MG63 (cell line): ENCODE measurements around the gene RELN. TPM values are rescaled to one million over a fixed set of nuclear protein-coding genes. Genes with fewer than 3 reads are reported as not detected.

Experiments
- DNase-seq: peaks from one replicate; pipeline ENCODE4 v3.0.0-alpha.2; 2020
- H3K27me3 ChIP-seq: fragments of 250-450 bp; sonication (Bioruptor Pico); 2 replicates; pipeline ENCODE4 v1.5.1; 2020; ENCODE audit warnings: mild to moderate bottlenecking, moderate library complexity
- H3K36me3 ChIP-seq: fragments of 250-450 bp; sonication (Bioruptor Pico); 2 replicates; pipeline ENCODE4 v1.5.1; 2020; ENCODE audit warnings: mild to moderate bottlenecking, moderate library complexity
- H3K4me3 ChIP-seq: fragments of 250-450 bp; sonication (Bioruptor Pico); 2 replicates; pipeline ENCODE4 v1.5.1; 2020; ENCODE audit warnings: mild to moderate bottlenecking, moderate library complexity
- H3K9me3 ChIP-seq: fragments of 250-450 bp; sonication (Bioruptor Pico); 2 replicates; pipeline ENCODE4 v1.5.1; 2020; ENCODE audit warnings: mild to moderate bottlenecking, moderate library complexity
- total RNA-seq: library from RNA; depleted of rRNA; stranded (reverse); fragments of >200 nt; shearing (Covaris generic); gene quantifications from 2 replicates; pipeline ENCODE4 v1.2.3, GENCODE V29; 2014; ENCODE audit warnings: low replicate concordance

The RELN gene
- total RNA-seq, 1 experiment from 2014 or later = 3.1 TPM

GRCh38 chr7:103762877-103763276, 226.6 kb downstream of the RELN start:
- Histone ChIP-seq H3K4me3 (no peak overlapping the region), H3K36me3 (no peaks in the 10 kb centered on the region), H3K27me3 (no peaks in the 10 kb centered on the region), H3K9me3 (no peaks in the 10 kb centered on the region)
- no peak for DNase-seq

- no peak overlapping the region for H3K4me3 ChIP-seq
- DNase-seq = no peak
- no peaks in the 10 kb centered on the region for H3K27me3 ChIP-seq
- H3K36me3 ChIP-seq = no peaks in the 10 kb centered on the region
- H3K9me3 ChIP-seq = no peaks in the 10 kb centered on the region
These were observed 227.2 kb downstream of the RELN start for GRCh38 chr7:103762065-103762760.

- no peak for DNase-seq
- Histone ChIP-seq H3K36me3 (no peaks in the 10 kb centered on the region), H3K9me3 (no peaks in the 10 kb centered on the region), H3K27me3 (no peaks in the 10 kb centered on the region), H3K4me3 (no peak overlapping the region)
These were observed 236.5 kb downstream of the RELN start for GRCh38 chr7:103752995-103753394.

GRCh38 chr7:103751311-103751880, 238.1 kb downstream of the RELN start:
- Histone ChIP-seq H3K36me3 (no peaks in the 10 kb centered on the region), H3K4me3 (no peak overlapping the region), H3K9me3 (no peaks in the 10 kb centered on the region), H3K27me3 (no peaks in the 10 kb centered on the region)
- DNase-seq = no peak

- Histone ChIP-seq H3K36me3 (no peaks in the 10 kb centered on the region), H3K4me3 (no peak overlapping the region), H3K27me3 (no peaks in the 10 kb centered on the region), H3K9me3 (no peaks in the 10 kb centered on the region)
- no peak for DNase-seq
These were observed 240.8 kb downstream of the RELN start for GRCh38 chr7:103748680-103749079.

- no peak for DNase-seq
- Histone ChIP-seq H3K27me3 (no peaks in the 10 kb centered on the region), H3K4me3 (no peak overlapping the region), H3K36me3 (no peaks in the 10 kb centered on the region), H3K9me3 (no peaks in the 10 kb centered on the region)
These were observed 254.1 kb downstream of the RELN start for GRCh38 chr7:103735377-103735776.

GRCh38 chr7:103731169-103731568, 258.3 kb downstream of the RELN start:
- no peaks in the 10 kb centered on the region for H3K9me3 ChIP-seq
- no peaks in the 10 kb centered on the region for H3K36me3 ChIP-seq
- no peaks in the 10 kb centered on the region for H3K27me3 ChIP-seq
- H3K4me3 ChIP-seq = no peak overlapping the region
- no peak for DNase-seq

- DNase-seq = no peak
- no peaks in the 10 kb centered on the region for H3K36me3 ChIP-seq
These were observed 260.4 kb downstream of the RELN start for GRCh38 chr7:103729026-103729425.

GRCh38 chr7:103727982-103728610, 261.4 kb downstream of the RELN start:
- H3K9me3 ChIP-seq = no peaks in the 10 kb centered on the region
- H3K4me3 ChIP-seq = no peak overlapping the region
- DNase-seq = no peak
- H3K27me3 ChIP-seq = no peaks in the 10 kb centered on the region
- H3K36me3 ChIP-seq = no peaks in the 10 kb centered on the region

More at GRCh38 chr7:103729026-103729425, 260.4 kb downstream of the RELN start:
- Histone ChIP-seq H3K9me3 (no peaks in the 10 kb centered on the region), H3K27me3 (no peaks in the 10 kb centered on the region), H3K4me3 (no peak overlapping the region)

GRCh38 chr7:103719070-103719469, 270.4 kb downstream of the RELN start:
- H3K36me3 ChIP-seq = no peaks in the 10 kb centered on the region
- DNase-seq = no peak
- H3K4me3 ChIP-seq = no peak overlapping the region
- H3K9me3 ChIP-seq = no peaks in the 10 kb centered on the region
- no peaks in the 10 kb centered on the region for H3K27me3 ChIP-seq

GRCh38 chr7:103718482-103719061, 270.9 kb downstream of the RELN start:
- Histone ChIP-seq H3K36me3 (no peaks in the 10 kb centered on the region), H3K4me3 (no peak overlapping the region), H3K9me3 (no peaks in the 10 kb centered on the region), H3K27me3 (no peaks in the 10 kb centered on the region)
- no peak for DNase-seq

GRCh38 chr7:103717574-103717973, 271.9 kb downstream of the RELN start:
- Histone ChIP-seq H3K36me3 (no peaks in the 10 kb centered on the region), H3K4me3 (no peak overlapping the region), H3K9me3 (no peaks in the 10 kb centered on the region), H3K27me3 (no peaks in the 10 kb centered on the region)
- DNase-seq = no peak

- no peak overlapping the region for H3K4me3 ChIP-seq
- no peak for DNase-seq
- H3K27me3 ChIP-seq = no peaks in the 10 kb centered on the region
- H3K9me3 ChIP-seq = no peaks in the 10 kb centered on the region
- no peaks in the 10 kb centered on the region for H3K36me3 ChIP-seq
These were observed 273.9 kb downstream of the RELN start for GRCh38 chr7:103715376-103716120.

GRCh38 chr7:103714376-103714927, 275.0 kb downstream of the RELN start:
- Histone ChIP-seq H3K36me3 (no peaks in the 10 kb centered on the region), H3K4me3 (no peak overlapping the region), H3K27me3 (no peaks in the 10 kb centered on the region), H3K9me3 (no peaks in the 10 kb centered on the region)
- DNase-seq = no peak

GRCh38 chr7:103712991-103713778, 276.3 kb downstream of the RELN start:
- Histone ChIP-seq H3K4me3 (no peak overlapping the region), H3K9me3 (no peaks in the 10 kb centered on the region), H3K36me3 (no peaks in the 10 kb centered on the region), H3K27me3 (no peaks in the 10 kb centered on the region)
- DNase-seq = no peak

GRCh38 chr7:103711413-103711812, 278.0 kb downstream of the RELN start:
- Histone ChIP-seq H3K4me3 (no peak overlapping the region), H3K27me3 (no peaks in the 10 kb centered on the region), H3K9me3 (no peaks in the 10 kb centered on the region), H3K36me3 (no peaks in the 10 kb centered on the region)
- no peak for DNase-seq
